Type B pancreatic cell (in vitro differentiated cells): ENCODE data around the gene TSTD1. TPM values are rescaled to one million over a fixed set of nuclear protein-coding genes. Genes with fewer than 3 reads are reported as not detected.
A peak's percentile ranks its signal among the peaks of the same experiment; 100 is the strongest.

Experiments used
- DNase-seq: peaks from one replicate; pipeline ENCODE4 v3.0.0; 2021; ENCODE audit warnings: mixed read lengths; ENCODE audit not compliant: unreplicated experiment; ENCODE audit errors: extremely low spot score
- H3K27ac Mint-ChIP-seq: 2 replicates; pipeline ENCODE4 v1.8.0; 2021; ENCODE audit warnings: mild to moderate bottlenecking, mixed read lengths
- H3K27me3 Mint-ChIP-seq: 2 replicates; pipeline ENCODE4 v1.8.0; 2021; ENCODE audit warnings: mixed read lengths
- H3K36me3 Mint-ChIP-seq: 2 replicates; pipeline ENCODE4 v1.8.0; 2021; ENCODE audit warnings: mixed read lengths
- H3K4me1 Mint-ChIP-seq: one replicate; pipeline ENCODE4 v1.8.0; 2021; ENCODE audit warnings: mixed read lengths; ENCODE audit not compliant: unreplicated experiment
- H3K4me3 Mint-ChIP-seq: 2 replicates; pipeline ENCODE4 v1.8.0; 2021; ENCODE audit warnings: mild to moderate bottlenecking, mixed read lengths
- H3K9me3 Mint-ChIP-seq: 2 replicates; pipeline ENCODE4 v1.8.0; 2021; ENCODE audit warnings: mixed read lengths
- total RNA-seq: library from RNA; stranded (reverse); gene quantifications from 2 replicates; pipeline ENCODE4 v1.2.1, GENCODE V29; 2021; ENCODE audit warnings: low replicate concordance
- TF ChIP-seq, protein P1 (sequence below): fragments of 200-600 bp; sonication (generic); conservative IDR thresholded peaks from 2 replicates; pipeline ENCODE4 v1.5.0; 2021; ENCODE audit warnings: antibody characterized with exemption, mild to moderate bottlenecking

TSTD1 gene
- total RNA-seq, 1 donor from 2014 or later: 40.8 TPM

DNA sequence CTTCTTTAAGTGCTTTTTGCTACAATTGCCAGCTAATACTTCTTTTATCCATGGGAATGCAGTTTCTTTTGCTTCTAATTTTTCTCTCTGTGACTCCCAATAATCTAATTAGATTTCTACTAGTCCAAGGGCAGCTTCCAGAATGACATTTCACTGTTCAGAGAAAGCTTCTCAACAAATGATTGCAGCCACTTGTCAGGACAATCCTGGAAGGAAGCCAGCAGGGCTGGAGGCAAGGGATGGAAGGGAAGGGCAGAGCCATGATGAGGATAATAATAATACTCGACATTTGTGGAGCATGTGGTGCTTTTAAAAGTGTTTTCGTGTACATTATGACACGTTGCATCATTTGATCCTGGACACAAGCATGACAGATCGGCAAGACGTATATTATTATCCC, 37.2 kb downstream of the TSTD1 start:
- no peak for DNase-seq
- Mint-ChIP-seq H3K27ac (peak overlapping the region; percentile 22), H3K4me3 (no peak overlapping the region), H3K27me3 (no peaks in the 10 kb centered on the region), H3K4me1 (peaks cover 10% of the 10 kb centered on the region), H3K36me3 (no peaks in the 10 kb centered on the region), H3K9me3 (no peaks in the 10 kb centered on the region)
- TF ChIP-seq, protein P1, sequence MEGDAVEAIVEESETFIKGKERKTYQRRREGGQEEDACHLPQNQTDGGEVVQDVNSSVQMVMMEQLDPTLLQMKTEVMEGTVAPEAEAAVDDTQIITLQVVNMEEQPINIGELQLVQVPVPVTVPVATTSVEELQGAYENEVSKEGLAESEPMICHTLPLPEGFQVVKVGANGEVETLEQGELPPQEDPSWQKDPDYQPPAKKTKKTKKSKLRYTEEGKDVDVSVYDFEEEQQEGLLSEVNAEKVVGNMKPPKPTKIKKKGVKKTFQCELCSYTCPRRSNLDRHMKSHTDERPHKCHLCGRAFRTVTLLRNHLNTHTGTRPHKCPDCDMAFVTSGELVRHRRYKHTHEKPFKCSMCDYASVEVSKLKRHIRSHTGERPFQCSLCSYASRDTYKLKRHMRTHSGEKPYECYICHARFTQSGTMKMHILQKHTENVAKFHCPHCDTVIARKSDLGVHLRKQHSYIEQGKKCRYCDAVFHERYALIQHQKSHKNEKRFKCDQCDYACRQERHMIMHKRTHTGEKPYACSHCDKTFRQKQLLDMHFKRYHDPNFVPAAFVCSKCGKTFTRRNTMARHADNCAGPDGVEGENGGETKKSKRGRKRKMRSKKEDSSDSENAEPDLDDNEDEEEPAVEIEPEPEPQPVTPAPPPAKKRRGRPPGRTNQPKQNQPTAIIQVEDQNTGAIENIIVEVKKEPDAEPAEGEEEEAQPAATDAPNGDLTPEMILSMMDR: no peak

DNA sequence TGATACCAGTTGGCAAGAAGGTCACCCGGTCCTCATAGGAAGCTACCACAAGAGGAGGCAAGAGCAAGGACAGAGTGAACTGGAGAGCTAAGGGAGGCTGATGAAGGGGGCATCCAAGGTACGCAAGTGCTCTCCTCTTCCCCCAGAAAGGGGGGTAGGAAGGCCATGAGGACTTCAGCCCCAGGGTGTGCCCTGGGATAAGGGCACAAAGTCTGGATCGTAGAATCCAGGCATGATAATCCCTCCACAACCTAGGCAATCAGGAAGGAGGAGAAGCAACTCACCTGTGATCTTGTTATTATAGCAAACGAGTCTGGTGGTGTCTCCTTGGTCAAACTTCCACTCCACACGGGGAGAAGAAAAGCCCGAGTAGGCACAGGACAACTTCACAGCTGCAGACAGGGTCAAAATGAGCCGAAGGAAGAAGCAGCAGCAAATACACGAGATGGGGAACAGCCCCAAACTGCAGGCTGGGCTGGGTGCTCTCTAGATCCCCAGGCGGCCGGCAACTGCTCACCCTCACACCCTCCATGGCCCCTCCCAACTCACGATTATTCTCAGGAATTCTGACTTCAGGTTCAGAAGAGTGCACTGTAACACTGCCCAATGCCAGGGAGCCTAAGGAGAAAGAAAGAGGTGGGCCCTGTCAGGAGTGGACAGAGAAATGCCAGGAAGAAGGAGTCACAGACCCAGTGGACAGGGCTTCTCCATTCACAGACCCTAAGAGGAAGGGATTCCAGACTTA, 37.9 kb downstream of the TSTD1 start:
- Mint-ChIP-seq H3K4me3 (no peak overlapping the region), H3K36me3 (no peaks in the 10 kb centered on the region), H3K27ac (no peak overlapping the region), H3K4me1 (peaks cover 10% of the 10 kb centered on the region), H3K9me3 (no peaks in the 10 kb centered on the region), H3K27me3 (no peaks in the 10 kb centered on the region)
- TF ChIP-seq, protein P1: no peak
- DNase-seq: no peak

DNA sequence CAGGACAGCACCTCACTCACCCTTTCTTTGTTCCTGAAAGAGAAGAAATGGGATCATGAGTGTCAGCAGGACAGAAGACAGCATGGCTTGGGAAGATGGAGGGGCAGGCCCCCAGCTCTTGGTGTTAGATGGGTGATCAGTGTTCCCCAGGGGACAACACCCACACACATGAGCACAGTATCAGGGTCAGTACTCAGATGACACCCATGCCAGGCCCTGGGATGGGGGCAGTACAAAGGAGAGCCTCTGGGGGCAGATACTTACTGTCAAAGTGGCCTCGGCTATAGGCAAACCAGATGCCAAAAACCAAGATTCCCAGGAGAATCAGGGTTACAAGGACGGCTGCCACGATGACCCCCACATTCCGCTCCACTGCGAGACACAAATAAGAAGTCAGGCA, 39.4 kb downstream of the TSTD1 start:
- H3K36me3 Mint-ChIP-seq: no peaks in the 10 kb centered on the region
- H3K4me3 Mint-ChIP-seq: no peak overlapping the region
- no peak for DNase-seq
- H3K4me1 Mint-ChIP-seq: peaks cover 10% of the 10 kb centered on the region
- no peak overlapping the region for H3K27ac Mint-ChIP-seq
- no peaks in the 10 kb centered on the region for H3K9me3 Mint-ChIP-seq
- TF ChIP-seq, protein P1: no peak
- H3K27me3 Mint-ChIP-seq: no peaks in the 10 kb centered on the region

DNA sequence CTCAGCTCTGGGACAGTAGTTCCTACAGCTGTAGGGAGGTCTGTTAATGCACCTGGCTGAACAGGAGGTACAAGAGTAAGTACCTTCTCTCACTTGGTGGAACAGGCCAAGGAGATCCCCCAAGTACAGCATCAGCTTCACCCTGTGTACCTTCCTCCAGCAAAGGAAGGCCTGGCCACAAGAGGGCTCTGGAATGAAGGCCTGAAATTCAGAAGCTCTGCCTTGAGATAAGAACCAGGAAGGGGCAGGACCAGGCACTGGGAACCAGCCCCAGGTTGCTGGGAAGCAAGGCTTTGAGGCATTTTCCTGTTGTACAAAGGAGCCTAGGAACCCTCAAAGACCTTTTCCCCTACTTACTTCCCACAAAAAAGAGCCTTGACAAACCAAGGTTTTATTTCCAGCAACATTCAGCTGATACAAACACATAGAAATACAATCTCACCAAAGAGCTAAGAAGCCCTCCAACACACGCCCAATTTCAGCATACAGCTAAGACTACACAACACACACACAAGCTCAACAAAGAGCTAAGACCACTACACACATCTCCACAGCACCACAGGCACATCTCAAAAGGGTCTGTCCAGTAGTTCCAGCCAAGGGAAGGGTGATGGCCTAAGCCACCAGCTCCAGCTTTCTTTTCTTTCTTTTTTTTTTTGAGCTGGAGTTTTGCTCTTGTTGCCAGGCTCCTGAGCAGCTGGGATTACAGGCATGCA, 41.3 kb downstream of the TSTD1 start:
- Mint-ChIP-seq H3K4me3 (no peak overlapping the region), H3K36me3 (no peaks in the 10 kb centered on the region), H3K4me1 (peaks cover 14% of the 10 kb centered on the region), H3K27ac (peak overlapping the region; percentile 82), H3K27me3 (no peaks in the 10 kb centered on the region), H3K9me3 (no peaks in the 10 kb centered on the region)
- no peak for DNase-seq
- TF ChIP-seq, protein P1: peak; percentile 70

DNA sequence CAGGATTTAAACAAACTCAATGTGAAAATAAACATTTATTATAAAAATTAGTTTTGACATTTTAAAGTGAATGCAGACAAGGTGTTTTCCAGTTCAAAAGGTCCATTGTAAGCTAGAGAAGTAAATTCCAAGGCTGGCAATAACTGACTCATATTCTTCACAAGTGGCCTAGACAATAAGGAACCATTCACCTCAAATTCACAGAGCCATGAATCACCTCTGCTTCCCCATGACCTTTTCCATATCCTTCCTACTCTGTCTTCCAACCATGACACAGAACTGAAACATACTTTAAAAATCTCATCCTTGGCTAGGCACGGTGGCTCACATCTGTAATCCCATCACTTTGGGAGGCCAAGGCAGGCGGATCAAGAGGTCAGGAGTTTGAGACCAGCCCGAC, 42.6 kb downstream of the TSTD1 start:
- H3K9me3 Mint-ChIP-seq: no peaks in the 10 kb centered on the region
- no peak for DNase-seq
- peaks cover 10% of the 10 kb centered on the region for H3K4me1 Mint-ChIP-seq
- H3K27me3 Mint-ChIP-seq: no peaks in the 10 kb centered on the region
- H3K36me3 Mint-ChIP-seq: no peaks in the 10 kb centered on the region
- no peak overlapping the region for H3K4me3 Mint-ChIP-seq
- TF ChIP-seq, protein P1: no peak
- peak overlapping the region; percentile 61 for H3K27ac Mint-ChIP-seq
